NB4 (cell line): Measurements from ENCODE around the gene PNRC1.
"Not testable (repeated sequence)": the region's sequence is repeated elsewhere in the genome, so short reads cannot be mapped to it uniquely, and the experiment has no call there.

Experiments
- CTCF ChIP-seq: IDR thresholded peaks from one replicate; pipeline ENCODE4 v1.5.1; 2012; ENCODE audit warnings: low read depth, low read length
- MAX ChIP-seq: IDR thresholded peaks from 2 replicates; pipeline ENCODE4 v1.6.1; 2011; ENCODE audit warnings: low read depth, low read length
- MYC ChIP-seq: IDR thresholded peaks from 2 replicates; pipeline ENCODE4 v1.6.1; 2011; ENCODE audit warnings: low read depth, low read length
- POLR2A ChIP-seq: IDR thresholded peaks from 2 replicates; pipeline ENCODE4 v1.6.1; 2011; ENCODE audit warnings: mild to moderate bottlenecking; ENCODE audit not compliant: insufficient read length; ENCODE audit errors: extremely low read depth

DNA sequence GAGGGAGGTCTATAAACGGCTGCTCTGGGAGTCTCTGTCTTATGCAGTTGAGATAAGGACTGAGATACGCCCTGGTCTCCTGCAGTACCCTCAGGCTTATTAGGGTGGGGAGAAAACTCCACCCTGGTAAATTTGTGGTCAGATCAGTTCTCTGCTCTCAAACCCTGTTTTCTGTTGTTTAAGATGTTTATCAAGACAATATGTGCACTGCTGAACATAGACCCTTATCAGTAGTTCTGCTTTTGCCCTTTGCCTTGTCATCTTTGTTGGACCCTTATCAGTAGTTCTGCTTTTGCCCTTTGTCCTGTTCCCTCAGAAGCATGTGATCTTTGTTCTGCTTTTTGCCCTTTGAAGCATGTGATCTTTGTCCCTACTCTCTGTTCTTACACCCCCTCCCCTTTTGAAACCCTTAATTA, 47.7 kb downstream of the PNRC1 start:
- not testable (repeated sequence) for TF ChIP-seq POLR2A, CTCF, MAX, MYC
